B cell (primary cell): ENCODE data around the gene CPNE4. TPM values are rescaled to one million over a fixed set of nuclear protein-coding genes. Genes with fewer than 3 reads are reported as not detected.

Experiments used
- ATAC-seq: fragments of 200-7000 bp; cut with Tn5 transposase; one replicate; pipeline ENCODE4 v1.10.0; 2021; ENCODE audit warnings: low read depth, mild to moderate bottlenecking, moderate number of reproducible peaks, moderate library complexity
- CTCF ChIA-PET: fragments of 350-600 bp; sonication (Branson Sonifier 250); formaldehyde crosslinking; loops from one replicate; lab custom pipeline; 2021; ENCODE audit warnings: antibody characterized with exemption, inconsistent platforms; lab: Charles Lee
- POLR2A ChIA-PET: fragments of 350-600 bp; sonication (Branson Sonifier 250); formaldehyde crosslinking; loops from one replicate; lab custom pipeline; 2021; ENCODE audit warnings: antibody characterized with exemption; lab: Charles Lee
- DNase-seq: peaks from one replicate; pipeline ENCODE4 v3.0.0; 2013
- H2AFZ ChIP-seq: 2 replicates; pipeline ENCODE4 v1.6.1; 2012; ENCODE audit warnings: mild to moderate bottlenecking, low read depth, low read length; ENCODE audit not compliant: insufficient read depth, poor library complexity, severe bottlenecking
- H3K27ac ChIP-seq, 2 donors: 1 replicate in 1 of 2; 2 replicates in 1 of 2; pipeline ENCODE4 v1.5.1; 2012 to 2013; ENCODE audit warnings: low read length in 2 of 2, mild to moderate bottlenecking in 2 of 2, moderate library complexity in 1 of 2
- H3K27me3 ChIP-seq, 4 experiments: fragments of 200-600 bp in 1 of 4; sonication (generic) in 1 of 4; replicated peaks in 1 of 4; 1 replicate in 2 of 4; 2 replicates in 2 of 4; pipeline versions ENCODE4 v1.6.1 to v1.7.0; 2013 to 2016; ENCODE audit warnings: low read length in 3 of 4, mild to moderate bottlenecking in 2 of 4, mixed read lengths in 1 of 4, moderate library complexity in 1 of 4; ENCODE audit not compliant: insufficient read depth in 4 of 4, control insufficient read depth in 3 of 4; ENCODE audit errors: control extremely low read depth in 1 of 4
- H3K36me3 ChIP-seq, 2 experiments: replicated peaks in 1 of 2; 1 replicate in 1 of 2; 2 replicates in 1 of 2; pipeline versions ENCODE4 v1.6.1 to v1.7.1; 2013; ENCODE audit warnings: low read length in 1 of 2; ENCODE audit not compliant: insufficient read depth in 2 of 2, control insufficient read depth in 1 of 2; ENCODE audit errors: control extremely low read depth in 1 of 2, extremely low read depth in 1 of 2
- H3K4me1 ChIP-seq, 2 donors: fragments of 200-600 bp in 1 of 2; sonication (generic) in 1 of 2; 1 replicate in 1 of 2; 2 replicates in 1 of 2; pipeline versions ENCODE4 v1.5.1 to v1.6.1; 2013 to 2017; ENCODE audit warnings: low read length in 2 of 2; ENCODE audit not compliant: control insufficient read depth in 2 of 2, insufficient read depth in 2 of 2
- H3K4me2 ChIP-seq: replicated peaks from 2 replicates; pipeline ENCODE3; 2012; ENCODE audit warnings: mild to moderate bottlenecking, low read depth, low read length; ENCODE audit not compliant: poor library complexity, severe bottlenecking
- H3K4me3 ChIP-seq, 5 experiments: fragments of 200-600 bp in 1 of 5; sonication (generic) in 1 of 5; 1 replicate in 3 of 5; 2 replicates in 2 of 5; pipeline versions ENCODE4 v1.5.1 to v1.7.0; 2011 to 2016; ENCODE audit warnings: low read length in 4 of 5, mild to moderate bottlenecking in 4 of 5, low read depth in 2 of 5, control low read depth in 1 of 5, moderate library complexity in 1 of 5; ENCODE audit not compliant: insufficient read depth in 1 of 5; ENCODE audit errors: control extremely low read depth in 1 of 5, extremely low read depth in 1 of 5
- H3K79me2 ChIP-seq: fragments of 200-600 bp; sonication (generic); one replicate; pipeline ENCODE4 v1.6.0; 2016; ENCODE audit warnings: low read length; ENCODE audit not compliant: control insufficient read depth, insufficient read depth
- H3K9ac ChIP-seq: fragments of 200-600 bp; sonication (generic); 2 replicates; pipeline ENCODE4 v1.6.1; 2017; ENCODE audit warnings: mild to moderate bottlenecking, low read length, moderate library complexity
- H3K9me3 ChIP-seq, 3 donors: one replicate each; pipeline versions ENCODE4 v1.6.1 to v1.7.1; 2013; ENCODE audit warnings: low read length in 2 of 3; ENCODE audit not compliant: control insufficient read depth in 2 of 3, insufficient read depth in 1 of 3; ENCODE audit errors: control extremely low read depth in 1 of 3
- H4K20me1 ChIP-seq: 2 replicates; pipeline ENCODE4 v1.6.0; 2012; ENCODE audit warnings: mild to moderate bottlenecking, low read length; ENCODE audit not compliant: insufficient read depth, control insufficient read depth, poor library complexity, severe bottlenecking
- H3K27ac Mint-ChIP-seq: one replicate; pipeline ENCODE4 v1.8.0; 2021; ENCODE audit warnings: mixed read lengths
- H3K27me3 Mint-ChIP-seq: one replicate; pipeline ENCODE4 v1.8.0; 2021; ENCODE audit warnings: mixed read lengths
- H3K4me1 Mint-ChIP-seq: one replicate; pipeline ENCODE4 v1.8.0; 2021; ENCODE audit warnings: mixed read lengths
- H3K4me3 Mint-ChIP-seq: one replicate; pipeline ENCODE4 v1.8.0; 2021; ENCODE audit warnings: mixed read lengths
- H3K9me3 Mint-ChIP-seq: one replicate; pipeline ENCODE4 v1.8.0; 2022; ENCODE audit warnings: mixed read lengths; ENCODE audit not compliant: insufficient read depth
- EZH2 ChIP-seq: IDR thresholded peaks from 2 replicates; pipeline ENCODE4 v1.6.1; 2012; ENCODE audit warnings: borderline replicate concordance, low read depth, mild to moderate bottlenecking, moderate library complexity, low read length; ENCODE audit not compliant: insufficient read depth, poor library complexity, severe bottlenecking
- WGBS: methylation state at CpG from one replicate; pipeline ENCODE4 v1.1.5; 2013; ENCODE audit warnings: missing lambda C conversion rate; ENCODE audit not compliant: insufficient coverage; 5-methylcytosine and 5-hydroxymethylcytosine counted together
- intact Hi-C: fragments of 100-400 bp; cut with micrococcal nuclease; formaldehyde crosslinking; loops from one replicate; pipeline ENCODE4 v1.10.0; 2022
- polyA plus RNA-seq: library from polyadenylated mRNA; depleted of rRNA; stranded (reverse); fragments of >200 nt; gene quantifications from 2 replicates; pipeline ENCODE4 v1.2.3, GENCODE V29; 2012
- total RNA-seq, 2 donors: library from RNA; stranded (reverse); fragments of 120-200 nt in 1 of 2; gene quantifications; 1 replicate in 1 of 2; 2 replicates in 1 of 2; pipeline versions ENCODE4 v1.2.3 to v1.2.4, GENCODE V29; 2013 to 2022
- TF ChIP-seq, protein P1 (sequence below): fragments of 200-600 bp; IDR thresholded peaks from one replicate; pipeline ENCODE4 v1.8.0; 2022; ENCODE audit warnings: antibody characterized with exemption, mild to moderate bottlenecking

Gene CPNE4
- total and polyA plus RNA-seq, 2 donors (not counting 1 experiment from before 2014, with no cell fraction given), result not detected

DNA sequence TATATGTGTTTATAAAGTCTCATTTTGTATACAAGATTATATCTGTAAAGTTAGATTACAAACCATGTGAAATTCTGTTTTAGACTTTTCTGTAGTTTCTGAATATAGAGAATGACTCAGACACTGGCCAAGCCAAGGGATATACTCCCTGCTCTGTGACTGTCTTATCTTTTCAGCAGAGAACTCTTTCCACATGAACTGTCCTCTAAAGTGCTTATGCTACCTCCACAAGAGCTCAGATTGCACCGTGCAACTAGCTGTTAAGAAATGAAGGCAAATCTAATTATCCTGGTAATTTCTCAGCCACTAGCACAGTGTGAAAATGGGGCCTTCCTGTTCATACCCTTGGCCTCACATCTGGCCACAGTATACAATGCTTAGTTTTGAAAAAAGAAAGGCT is 44.3 kb upstream of the CPNE4 start:
- Histone ChIP-seq H3K79me2 (no peaks in the 10 kb centered on the region), H3K36me3 (no peaks in the 10 kb centered on the region), H3K4me3 (no peak overlapping the region), H3K9ac (no peak overlapping the region), H3K9me3 (no peaks in the 10 kb centered on the region), H3K27ac (no peak overlapping the region), H3K4me1 (no peaks in the 10 kb centered on the region), H3K4me2 (no peak overlapping the region), H2AFZ (no peak overlapping the region), H4K20me1 (no peaks in the 10 kb centered on the region), H3K27me3 (no peaks in the 10 kb centered on the region)
- TF ChIP-seq EZH2, result no peak
- TF ChIP-seq, protein P1, sequence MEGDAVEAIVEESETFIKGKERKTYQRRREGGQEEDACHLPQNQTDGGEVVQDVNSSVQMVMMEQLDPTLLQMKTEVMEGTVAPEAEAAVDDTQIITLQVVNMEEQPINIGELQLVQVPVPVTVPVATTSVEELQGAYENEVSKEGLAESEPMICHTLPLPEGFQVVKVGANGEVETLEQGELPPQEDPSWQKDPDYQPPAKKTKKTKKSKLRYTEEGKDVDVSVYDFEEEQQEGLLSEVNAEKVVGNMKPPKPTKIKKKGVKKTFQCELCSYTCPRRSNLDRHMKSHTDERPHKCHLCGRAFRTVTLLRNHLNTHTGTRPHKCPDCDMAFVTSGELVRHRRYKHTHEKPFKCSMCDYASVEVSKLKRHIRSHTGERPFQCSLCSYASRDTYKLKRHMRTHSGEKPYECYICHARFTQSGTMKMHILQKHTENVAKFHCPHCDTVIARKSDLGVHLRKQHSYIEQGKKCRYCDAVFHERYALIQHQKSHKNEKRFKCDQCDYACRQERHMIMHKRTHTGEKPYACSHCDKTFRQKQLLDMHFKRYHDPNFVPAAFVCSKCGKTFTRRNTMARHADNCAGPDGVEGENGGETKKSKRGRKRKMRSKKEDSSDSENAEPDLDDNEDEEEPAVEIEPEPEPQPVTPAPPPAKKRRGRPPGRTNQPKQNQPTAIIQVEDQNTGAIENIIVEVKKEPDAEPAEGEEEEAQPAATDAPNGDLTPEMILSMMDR, result no peak
- Mint-ChIP-seq H3K4me1 (no peaks in the 10 kb centered on the region), H3K4me3 (no peak overlapping the region), H3K9me3 (no peaks in the 10 kb centered on the region), H3K27ac (no peak overlapping the region), H3K27me3 (peaks cover 3% of the 10 kb centered on the region)
- POLR2A ChIA-PET, result no interaction called here
- CTCF ChIA-PET, result no interaction called here
- no peak for ATAC-seq
- intact Hi-C loops, result no loop called here
- 83% methylated on average over 1 of the region's 1 CpG for WGBS
- DNase-seq, result no peak

- Histone ChIP-seq H4K20me1 (no peaks in the 10 kb centered on the region), H2AFZ (no peak overlapping the region), H3K9me3 (no peaks in the 10 kb centered on the region), H3K27ac (no peak overlapping the region), H3K27me3 (no peaks in the 10 kb centered on the region), H3K79me2 (no peaks in the 10 kb centered on the region), H3K4me2 (no peak overlapping the region), H3K4me1 (no peaks in the 10 kb centered on the region), H3K9ac (no peak overlapping the region), H3K4me3 (no peak overlapping the region), H3K36me3 (no peaks in the 10 kb centered on the region)
- Mint-ChIP-seq H3K9me3 (no peaks in the 10 kb centered on the region), H3K27me3 (peaks cover 10% of the 10 kb centered on the region), H3K4me1 (no peaks in the 10 kb centered on the region), H3K27ac (no peak overlapping the region), H3K4me3 (no peak overlapping the region)
- ATAC-seq (no peak), DNase-seq (no peak)
- intact Hi-C loops, result no loop called here
- TF ChIP-seq, protein P1, result no peak
- TF ChIP-seq EZH2, result no peak
- ChIA-PET POLR2A (no interaction called here), CTCF (no interaction called here)
Observed at GRCh38 chr3:132073771-132074170, 39.0 kb upstream of the CPNE4 start.
